Measurements from ENCODE around the gene TMEM30A.

- TF ChIP-seq CTCF (IDR thresholded peaks at IDR 0.05; ENCODE audit: extremely low read depth in 1 of 2, insufficient read depth in 1 of 2, low read depth in 1 of 2, low read length in 2 of 2) (no peak), EZH2 (IDR thresholded peaks at IDR 0.05; ENCODE audit: borderline replicate concordance, low read depth, low read length, severe bottlenecking) (no peak), POLR2AphosphoS5 (IDR thresholded peaks at IDR 0.05; ENCODE audit: insufficient read depth, low read depth, low read length) (no peak), JUN (IDR thresholded peaks at IDR 0.05; ENCODE audit: borderline replicate concordance, insufficient read depth, insufficient read length, low read depth) (no peak), MAX (IDR thresholded peaks at IDR 0.05; ENCODE audit: insufficient read depth, insufficient read length) (no peak), POLR2A (IDR thresholded peaks at IDR 0.05; ENCODE audit: low read depth, low read length) (no peak), FOS (IDR thresholded peaks at IDR 0.05; ENCODE audit: borderline replicate concordance, insufficient read depth, low read length) (no peak), GATA2 (IDR thresholded peaks at IDR 0.05; ENCODE audit: insufficient read depth, insufficient read length, low read depth, low read length) (no peak), MYC (IDR thresholded peaks at IDR 0.05; ENCODE audit: low read depth, low read length) (no peak)
Measured at GRCh38 chr6:75279418-75279817, 5.2 kb downstream of the TMEM30A start.

Measured in endothelial cell of umbilical vein (primary cell).